Measurements from ENCODE around the gene CENPX. TPM values are rescaled to one million over a fixed set of nuclear protein-coding genes. Genes with fewer than 3 reads are reported as not detected.

Gene CENPX
- total and polyA plus RNA-seq, 2 of the 13 experiments (the other 11 are each of a cell fraction or from before 2014, with no cell fraction given): 92.7 to 170 TPM

- TF ChIP-seq TBX3 (IDR thresholded peaks at IDR 0.05; ENCODE audit: borderline replicate concordance) (peak; percentile 72), SMARCE1 (IDR thresholded peaks at IDR 0.05; ENCODE audit: borderline replicate concordance) (no peak), SCMH1 (CRISPR knock-in tag; IDR thresholded peaks at IDR 0.05; ENCODE audit: borderline replicate concordance) (no peak), ZSCAN5A (CRISPR knock-in tag; IDR thresholded peaks at IDR 0.05; ENCODE audit: borderline replicate concordance) (0 out of 2 replicates have a peak, but pooled peaks have one; percentile 74), ZMYM4 (CRISPR knock-in tag; IDR thresholded peaks at IDR 0.05) (peak; percentile 10; the same call in 1 of the 2 replicates), YEATS4 (CRISPR knock-in tag; IDR thresholded peaks at IDR 0.05; ENCODE audit: borderline replicate concordance) (peak; percentile 99), CREM (IDR thresholded peaks at IDR 0.05) (no peak), CREM (CRISPR knock-in tag; IDR thresholded peaks at IDR 0.05) (0 out of 2 replicates have a peak, but pooled peaks have one; percentile 44), IKZF5 (CRISPR knock-in tag; IDR thresholded peaks at IDR 0.05) (peak; percentile 56; the same call in 1 of the 2 replicates), ZNF710 (CRISPR knock-in tag; IDR thresholded peaks at IDR 0.05; ENCODE audit: borderline replicate concordance) (peak; percentile 67), CENPBD1 (CRISPR knock-in tag; IDR thresholded peaks at IDR 0.05; ENCODE audit: borderline replicate concordance, low read depth) (no peak; the same call in 1 of the 2 replicates), ZMYM2 (CRISPR knock-in tag; IDR thresholded peaks at IDR 0.05) (peak; percentile 3; the same call in 1 of the 2 replicates), ZNF577 (CRISPR knock-in tag; IDR thresholded peaks at IDR 0.05; ENCODE audit: borderline replicate concordance, low read depth) (no peak), TAF1 (CRISPR knock-in tag; IDR thresholded peaks at IDR 0.05) (peak; percentile 75), PRPF4 (IDR thresholded peaks at IDR 0.05; ENCODE audit: low read depth, low read length, poor library complexity, severe bottlenecking) (peak; percentile 80), ZNF160 (CRISPR knock-in tag; IDR thresholded peaks at IDR 0.05) (0 out of 2 replicates have a peak, but pooled peaks have one; percentile 33), ZNF414 (CRISPR knock-in tag; IDR thresholded peaks at IDR 0.05) (no peak), CBX5 (CRISPR knock-in tag; IDR thresholded peaks at IDR 0.05; ENCODE audit: borderline replicate concordance) (no peak), CENPX (CRISPR knock-in tag; IDR thresholded peaks at IDR 0.05) (no peak)
- TF ChIP-seq, protein P1, sequence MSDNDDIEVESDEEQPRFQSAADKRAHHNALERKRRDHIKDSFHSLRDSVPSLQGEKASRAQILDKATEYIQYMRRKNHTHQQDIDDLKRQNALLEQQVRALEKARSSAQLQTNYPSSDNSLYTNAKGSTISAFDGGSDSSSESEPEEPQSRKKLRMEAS (IDR thresholded peaks at IDR 0.05): peak; percentile 98
- TF ChIP-seq, protein P2, sequence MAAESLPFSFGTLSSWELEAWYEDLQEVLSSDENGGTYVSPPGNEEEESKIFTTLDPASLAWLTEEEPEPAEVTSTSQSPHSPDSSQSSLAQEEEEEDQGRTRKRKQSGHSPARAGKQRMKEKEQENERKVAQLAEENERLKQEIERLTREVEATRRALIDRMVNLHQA (CRISPR knock-in tag; IDR thresholded peaks at IDR 0.05): no peak
- TF ChIP-seq, protein P3, sequence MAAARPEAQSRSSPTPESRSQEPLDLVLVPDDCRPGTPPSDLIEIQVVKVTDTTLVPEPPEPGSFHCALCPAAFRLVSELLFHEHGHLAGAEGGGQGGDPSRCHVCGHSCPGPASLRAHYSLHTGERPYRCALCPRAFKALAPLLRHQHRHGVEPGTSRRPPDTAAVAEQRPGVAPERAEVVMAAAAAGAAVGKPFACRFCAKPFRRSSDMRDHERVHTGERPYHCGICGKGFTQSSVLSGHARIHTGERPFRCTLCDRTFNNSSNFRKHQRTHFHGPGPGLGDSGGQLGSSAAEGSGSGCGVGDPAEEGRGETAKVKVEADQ (CRISPR knock-in tag; IDR thresholded peaks at IDR 0.05; ENCODE audit: borderline replicate concordance): no peak; the same call in 1 of the 2 replicates
Measured at GRCh38 chr17:81977211-81977808, 45.4 kb downstream of the CENPX start, which contains the start of gene ASPSCR1 (continued).

Measured in HepG2 (cell line).